Hematopoietic multipotent progenitor cell treated with erythropoietin and hydrocortisone succinate and interleukin-3 and kit ligand, for 17 days (in vitro differentiated cells): Measurements from ENCODE around the gene KIF22.
A peak's percentile ranks its signal among the peaks of the same experiment; 100 is the strongest.

ENCODE experiments used
- DNase-seq: peaks from one replicate; pipeline ENCODE4 v3.0.0-alpha.2; 2015; ENCODE audit warnings: low spot score

Gene KIF22

GRCh38 chr16:29804020-29804419 lies 13.5 kb downstream of the KIF22 start:
- no peak for DNase-seq

DNA sequence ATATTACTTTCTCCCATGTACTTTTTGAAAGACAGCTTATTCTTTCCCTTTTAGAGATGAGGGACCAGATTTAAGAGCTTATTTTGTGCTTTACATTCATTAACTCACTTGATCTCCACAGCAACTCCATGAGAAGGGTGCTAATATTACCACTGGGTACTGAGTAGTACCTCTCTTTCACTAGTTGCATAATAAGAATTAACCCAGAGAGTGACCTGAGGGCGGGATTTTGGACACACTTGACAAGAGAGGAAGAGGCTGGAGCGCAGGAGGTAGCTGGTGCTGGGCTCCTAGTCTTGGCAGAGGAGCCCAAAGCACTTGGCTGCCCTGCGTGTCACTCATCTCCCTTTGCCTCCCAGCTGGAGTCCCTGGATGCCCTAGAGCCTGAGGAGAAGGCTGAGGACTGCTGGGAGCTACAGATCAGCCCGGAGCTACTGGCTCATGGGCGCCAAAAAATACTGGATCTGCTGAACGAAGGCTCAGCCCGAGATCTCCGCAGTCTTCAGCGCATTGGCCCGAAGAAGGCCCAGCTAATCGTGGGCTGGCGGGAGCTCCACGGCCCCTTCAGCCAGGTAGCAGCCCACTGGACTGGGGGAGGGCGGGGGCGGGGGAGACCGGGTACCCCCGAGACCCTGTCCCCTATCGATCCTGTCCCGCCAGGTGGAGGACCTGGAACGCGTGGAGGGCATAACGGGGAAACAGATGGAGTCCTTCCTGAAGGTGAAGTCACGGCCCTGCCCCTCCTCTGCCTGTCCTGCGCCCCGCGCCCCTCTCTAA lies 14.1 kb downstream of the KIF22 start:
- peak; percentile 53 for DNase-seq

DNA sequence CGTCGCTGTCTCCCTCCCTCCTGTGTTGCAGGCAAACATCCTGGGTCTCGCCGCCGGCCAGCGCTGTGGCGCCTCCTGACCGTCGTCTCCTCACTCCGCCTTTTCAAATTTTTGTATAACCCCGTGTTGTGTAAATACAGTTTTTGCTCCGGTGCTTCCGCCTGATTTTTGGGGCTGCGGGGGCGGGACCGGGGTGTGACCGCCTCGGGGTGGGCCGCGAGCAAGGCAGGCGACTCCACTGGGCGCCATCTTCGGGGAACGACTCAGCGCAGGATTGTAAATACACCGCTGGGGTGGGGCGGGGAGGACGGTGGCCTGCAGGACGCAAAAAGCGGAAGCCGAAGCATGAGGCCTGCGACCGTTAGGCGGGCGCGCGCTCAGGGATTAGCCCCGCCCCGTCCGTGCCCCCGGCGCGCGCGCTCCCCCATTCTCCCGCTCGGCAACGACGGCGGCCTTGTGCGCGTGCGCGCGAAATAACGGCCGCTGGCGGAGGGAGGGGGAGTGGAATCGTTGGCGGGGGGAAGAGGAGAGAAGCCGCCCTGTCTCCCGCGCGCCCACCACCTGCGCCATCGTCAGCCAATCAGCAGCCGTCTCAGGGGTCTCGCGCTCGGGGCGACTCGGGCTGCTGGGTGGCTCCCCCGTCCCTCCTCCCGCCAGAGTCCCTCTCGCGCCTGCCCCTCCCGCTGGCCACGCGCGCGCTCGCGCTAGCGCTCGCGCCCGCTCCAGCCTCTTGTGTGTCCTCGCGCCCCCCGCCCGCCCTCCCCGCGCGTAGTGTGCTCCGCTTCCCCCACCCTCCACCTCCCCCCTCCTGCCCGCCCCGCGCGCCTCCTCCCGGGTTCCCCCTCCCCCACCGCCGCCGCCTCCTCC lies 14.9 kb downstream of the KIF22 start:
- peak; percentile 96 for DNase-seq

DNA sequence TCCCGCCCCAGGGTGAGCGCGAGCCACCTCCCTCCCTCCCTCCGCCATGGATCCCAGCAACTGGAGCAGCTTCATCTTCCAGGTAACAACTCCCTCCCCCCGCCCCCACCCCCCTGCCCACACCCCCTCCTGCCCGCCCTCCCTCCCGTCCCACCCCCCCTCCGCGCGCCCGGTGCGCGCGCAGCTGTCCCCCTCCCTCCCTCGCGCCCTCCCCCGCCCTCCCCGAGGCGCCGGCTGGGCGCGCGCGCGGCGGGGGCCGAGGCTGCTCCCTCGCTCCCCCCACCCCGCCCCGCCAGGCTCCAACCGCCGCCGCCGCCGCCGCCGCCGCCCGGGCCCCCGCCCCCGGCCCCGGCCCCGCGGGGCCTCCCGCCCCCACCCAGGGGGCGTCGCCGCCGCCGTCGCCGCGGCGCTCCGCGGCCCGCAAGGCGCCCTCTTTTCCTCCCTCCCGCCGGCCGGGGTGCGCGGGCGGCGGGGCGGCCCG lies 15.6 kb downstream of the KIF22 start, which contains the start of gene MAZ:
TSS of gene MAZ (plus strand) at position 431 of the 481 bp plus-strand sequence. CDS start 173 bp downstream, outside the sequence.
- peak; percentile 80 for DNase-seq

- peak; percentile 53 for DNase-seq
These were observed 16.3 kb downstream of the KIF22 start for GRCh38 chr16:29806641-29807425.

DNA sequence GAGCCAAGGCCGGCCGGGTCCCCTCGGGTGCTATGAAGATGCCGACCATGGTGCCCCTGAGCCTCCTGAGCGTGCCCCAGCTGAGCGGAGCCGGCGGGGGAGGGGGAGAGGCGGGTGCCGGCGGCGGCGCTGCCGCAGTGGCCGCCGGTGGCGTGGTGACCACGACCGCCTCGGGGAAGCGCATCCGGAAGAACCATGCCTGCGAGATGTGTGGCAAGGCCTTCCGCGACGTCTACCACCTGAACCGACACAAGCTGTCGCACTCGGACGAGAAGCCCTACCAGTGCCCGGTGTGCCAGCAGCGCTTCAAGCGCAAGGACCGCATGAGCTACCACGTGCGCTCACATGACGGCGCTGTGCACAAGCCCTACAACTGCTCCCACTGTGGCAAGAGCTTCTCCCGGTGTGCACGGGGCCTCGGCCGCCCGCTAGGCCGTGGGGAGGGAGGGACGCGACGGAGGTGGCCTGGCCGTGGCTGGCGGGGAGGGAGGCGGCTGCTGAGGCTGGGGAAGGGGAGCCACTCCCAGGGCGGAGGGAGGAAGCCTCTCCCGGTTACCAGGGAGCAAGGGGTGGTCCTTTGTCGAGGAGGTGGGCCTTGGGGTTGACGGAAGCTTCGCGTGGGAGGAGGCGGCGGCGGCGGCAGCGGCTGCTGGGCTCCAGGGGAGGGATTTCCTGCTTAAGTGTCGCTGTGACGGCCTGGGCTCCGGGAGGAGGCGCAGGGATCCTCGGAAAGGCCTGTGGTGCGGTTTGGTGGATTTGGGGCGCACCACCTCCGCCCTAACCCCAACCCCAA lies 17.1 kb downstream of the KIF22 start:
- DNase-seq = peak; percentile 93

GRCh38 chr16:29808219-29808900 lies 17.8 kb downstream of the KIF22 start:
- no peak for DNase-seq

GRCh38 chr16:29809031-29809747 lies 18.6 kb downstream of the KIF22 start:
- no peak for DNase-seq

- no peak for DNase-seq
These were observed 19.5 kb downstream of the KIF22 start for GRCh38 chr16:29809850-29810698.

GRCh38 chr16:29810699-29811169 lies 20.2 kb downstream of the KIF22 start:
- DNase-seq = no peak

DNA sequence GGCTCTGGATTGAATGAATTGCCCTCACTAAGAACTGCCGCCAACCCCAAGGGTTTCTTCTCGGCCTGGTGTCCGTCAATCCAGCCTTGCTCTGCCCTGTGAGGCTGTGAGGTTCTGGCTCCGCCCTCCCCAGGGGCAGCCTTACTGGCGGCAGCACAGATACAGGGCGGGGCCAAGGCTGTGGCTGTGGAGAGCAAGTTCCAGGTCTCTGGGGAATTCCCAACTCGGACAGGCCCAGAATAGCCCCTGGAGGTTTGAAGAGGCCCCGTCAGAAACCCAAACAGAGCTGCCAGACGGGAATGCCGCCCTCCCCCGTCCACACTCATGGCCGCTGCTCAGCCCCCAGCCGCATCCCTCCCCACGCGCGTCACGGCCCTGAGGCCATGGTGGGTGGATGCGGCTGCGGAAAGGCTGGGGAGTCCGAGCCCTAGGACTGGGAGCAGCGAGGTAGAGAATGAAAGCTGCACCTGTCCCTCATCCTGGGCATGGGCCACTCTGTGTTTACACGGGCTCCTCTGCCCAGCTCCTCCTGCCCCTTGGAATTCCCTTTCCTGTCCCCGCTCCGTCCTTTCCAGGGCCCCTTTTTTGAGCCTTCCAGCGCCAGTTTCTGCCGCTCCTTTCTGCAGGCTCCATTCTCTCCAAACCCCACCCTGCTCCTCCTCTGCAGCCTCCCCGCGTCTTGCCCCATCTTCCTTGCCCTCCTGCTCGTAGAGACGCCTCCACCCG lies 20.8 kb downstream of the KIF22 start:
- peak; percentile 88 for DNase-seq

DNA sequence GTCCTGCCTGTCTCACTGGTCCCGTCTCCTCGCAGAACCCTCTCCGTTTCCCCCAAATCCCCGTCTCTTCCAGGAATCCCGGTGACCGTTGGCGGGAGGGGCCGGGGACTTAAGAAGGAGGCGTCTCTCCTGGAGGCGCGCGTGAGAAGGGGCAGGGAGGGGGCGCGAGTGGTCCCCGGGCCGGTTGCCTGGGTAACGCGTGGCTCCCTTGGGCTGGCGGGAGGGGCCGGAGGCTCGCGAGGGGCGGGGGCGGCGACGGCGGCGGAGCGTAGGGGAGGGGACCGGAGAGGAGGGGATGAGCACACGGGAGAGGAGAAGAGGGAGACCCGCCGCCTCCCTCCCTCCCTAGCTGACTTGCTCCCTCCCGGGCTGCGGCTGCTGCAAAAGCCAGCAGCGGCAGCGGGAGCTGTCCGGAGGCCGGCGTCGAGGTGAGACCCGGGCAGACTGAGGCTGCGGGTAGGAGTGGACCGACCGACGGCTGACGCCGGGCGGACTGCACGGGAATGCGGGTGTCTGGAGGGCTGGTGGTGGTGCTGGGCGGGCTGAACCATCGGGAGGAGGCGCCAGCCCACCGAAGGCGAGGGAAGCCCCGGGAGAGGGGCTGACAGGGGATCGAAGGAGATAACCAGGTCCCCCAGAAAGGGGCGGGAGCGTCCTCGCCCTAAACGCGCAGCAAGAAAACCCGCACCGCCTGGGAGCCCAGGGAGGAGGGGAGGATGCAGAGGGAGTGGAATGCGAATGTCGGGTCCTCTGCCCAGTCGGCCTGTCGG lies 21.5 kb downstream of the KIF22 start, which contains the start of gene PRRT2:
TSS of gene PRRT2 (plus strand) at position 298 of the 770 bp plus-strand sequence. CDS start 862 bp downstream, outside the sequence.
- DNase-seq = peak; percentile 28

DNA sequence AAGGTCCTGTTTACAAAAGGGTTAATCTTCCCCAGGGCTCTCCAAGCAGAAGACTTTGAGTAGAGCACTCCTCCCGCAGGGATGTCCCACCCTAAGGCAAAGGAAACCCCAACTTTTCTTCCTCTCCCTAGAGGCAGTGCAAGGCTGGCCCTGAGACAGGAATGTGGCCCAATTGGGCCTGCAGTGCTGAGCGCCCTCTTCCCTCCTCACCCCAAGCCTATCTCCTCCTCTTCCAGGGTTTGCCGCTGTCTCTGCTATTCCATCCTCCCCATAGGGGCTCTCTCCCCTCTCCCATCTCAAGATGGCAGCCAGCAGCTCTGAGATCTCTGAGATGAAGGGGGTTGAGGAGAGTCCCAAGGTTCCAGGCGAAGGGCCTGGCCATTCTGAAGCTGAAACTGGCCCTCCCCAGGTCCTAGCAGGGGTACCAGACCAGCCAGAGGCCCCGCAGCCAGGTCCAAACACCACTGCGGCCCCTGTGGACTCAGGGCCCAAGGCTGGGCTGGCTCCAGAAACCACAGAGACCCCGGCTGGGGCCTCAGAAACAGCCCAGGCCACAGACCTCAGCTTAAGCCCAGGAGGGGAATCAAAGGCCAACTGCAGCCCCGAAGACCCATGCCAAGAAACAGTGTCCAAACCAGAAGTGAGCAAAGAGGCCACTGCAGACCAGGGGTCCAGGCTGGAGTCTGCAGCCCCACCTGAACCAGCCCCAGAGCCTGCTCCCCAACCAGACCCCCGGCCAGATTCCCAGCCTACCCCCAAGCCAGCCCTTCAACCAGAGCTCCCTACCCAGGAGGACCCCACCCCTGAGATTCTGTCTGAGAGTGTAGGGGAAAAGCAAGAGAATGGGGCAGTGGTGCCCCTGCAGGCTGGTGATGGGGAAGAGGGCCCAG lies 22.4 kb downstream of the KIF22 start:
- no peak for DNase-seq

DNA sequence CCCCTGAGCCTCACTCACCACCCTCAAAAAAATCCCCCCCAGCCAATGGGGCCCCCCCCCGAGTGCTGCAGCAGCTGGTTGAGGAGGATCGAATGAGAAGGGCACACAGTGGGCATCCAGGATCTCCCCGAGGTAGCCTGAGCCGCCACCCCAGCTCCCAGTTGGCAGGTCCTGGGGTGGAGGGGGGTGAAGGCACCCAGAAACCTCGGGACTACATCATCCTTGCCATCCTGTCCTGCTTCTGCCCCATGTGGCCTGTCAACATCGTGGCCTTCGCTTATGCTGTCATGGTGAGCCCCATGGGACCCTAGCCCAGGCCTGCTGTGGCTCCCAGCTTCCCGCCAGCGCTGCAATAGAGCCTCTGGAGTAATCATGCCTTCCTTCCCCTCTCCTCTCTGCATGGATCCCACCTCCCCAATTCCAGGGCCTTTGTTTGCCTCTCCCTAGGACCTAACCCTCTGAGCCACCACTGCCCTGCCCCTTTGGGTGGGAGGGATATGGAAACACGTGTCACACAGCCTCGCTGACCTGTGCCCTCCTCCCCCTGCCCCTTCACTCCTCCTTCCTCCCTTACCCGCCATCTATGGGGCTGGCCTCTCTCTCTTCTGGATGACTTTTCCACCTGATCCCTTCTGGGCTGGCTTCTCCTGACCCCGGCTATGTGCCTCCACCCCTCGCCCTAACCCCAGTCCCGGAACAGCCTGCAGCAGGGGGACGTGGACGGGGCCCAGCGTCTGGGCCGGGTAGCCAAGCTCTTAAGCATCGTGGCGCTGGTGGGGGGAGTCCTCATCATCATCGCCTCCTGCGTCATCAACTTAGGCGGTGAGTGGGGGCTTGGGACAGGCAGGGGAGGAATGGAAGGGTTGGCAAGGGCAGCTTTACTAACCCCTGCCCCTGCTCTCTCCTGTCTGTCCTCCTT lies 23.4 kb downstream of the KIF22 start:
- DNase-seq = no peak

- no peak for DNase-seq
These were observed 24.0 kb downstream of the KIF22 start for GRCh38 chr16:29814592-29814991.
